Naive thymus-derived CD8-positive, alpha-beta T cell (primary cell): ENCODE data around the gene ZBTB7C. TPM values are rescaled to one million over a fixed set of nuclear protein-coding genes. Genes with fewer than 3 reads are reported as not detected.

ENCODE experiments used
- ATAC-seq, 2 donors: fragments of 150-1000 bp; cut with Tn5 transposase in 1 of 2; sonication (Bioruptor Pico), chemical (Tn5 transposase) in 1 of 2; 1 replicate in 1 of 2; 2 replicates in 1 of 2; pipeline ENCODE4 v1.10.0; 2021; ENCODE audit warnings: mild to moderate bottlenecking in 2 of 2, moderate library complexity in 2 of 2
- POLR2A ChIA-PET: fragments of 350-600 bp; sonication (Branson Sonifier 250); formaldehyde crosslinking; loops from one replicate; lab custom pipeline; 2021; ENCODE audit warnings: antibody characterized with exemption; lab: Charles Lee
- DNase-seq, 10 donors: peaks; one replicate each; pipeline versions ENCODE4 v3.0.0 to v3.0.0-alpha.2; 2020 to 2022
- H3K27ac Mint-ChIP-seq, 10 donors: one replicate each; pipeline ENCODE4 v1.8.0; 2020 to 2022; ENCODE audit warnings: mild to moderate bottlenecking in 10 of 10, mixed read lengths in 10 of 10, moderate library complexity in 4 of 10, inconsistent platforms in 1 of 10
- H3K27me3 Mint-ChIP-seq, 5 donors: one replicate each; pipeline ENCODE4 v1.8.0; 2021 to 2022; ENCODE audit warnings: mixed read lengths in 5 of 5
- H3K36me3 Mint-ChIP-seq, 3 donors: one replicate each; pipeline ENCODE4 v1.8.0; 2020 to 2022; ENCODE audit warnings: mixed read lengths in 3 of 3, mild to moderate bottlenecking in 2 of 3, inconsistent platforms in 1 of 3
- H3K4me1 Mint-ChIP-seq, 4 donors: one replicate each; pipeline ENCODE4 v1.8.0; 2021 to 2022; ENCODE audit warnings: mixed read lengths in 4 of 4
- H3K4me3 Mint-ChIP-seq, 10 donors: one replicate each; pipeline ENCODE4 v1.8.0; 2020 to 2022; ENCODE audit warnings: mild to moderate bottlenecking in 10 of 10, mixed read lengths in 10 of 10, moderate library complexity in 6 of 10, inconsistent platforms in 1 of 10
- H3K9me3 Mint-ChIP-seq, 9 donors: one replicate each; pipeline ENCODE4 v1.8.0; 2020 to 2022; ENCODE audit warnings: mixed read lengths in 9 of 9, mild to moderate bottlenecking in 3 of 9, inconsistent platforms in 1 of 9, moderate library complexity in 1 of 9
- polyA plus RNA-seq, 3 donors: library from polyadenylated mRNA; unstranded; fragments of 300-500 nt; fragmentation: Illumina TruSeq; gene quantifications; one replicate each; pipeline ENCODE4 v1.2.3, GENCODE V29; 2021
- total RNA-seq, 8 experiments: library from RNA in 2 of 8; stranded (reverse) in 2 of 8; gene quantifications; one replicate each; pipeline ENCODE4 v1.2.3 and lab custom pipeline; 2021 to 2026

ZBTB7C gene
- total and polyA plus RNA-seq, 5 experiments from 2014 or later: not detected

- H3K27me3 Mint-ChIP-seq: peaks cover 13 to 48% (median 30%) of the 10 kb centered on the region in 5 donors
- no peak overlapping the region for H3K4me3 Mint-ChIP-seq
- ATAC-seq (no peak), DNase-seq (no peak)
- H3K27ac Mint-ChIP-seq: no peak overlapping the region
- POLR2A ChIA-PET: no interaction called here
- H3K36me3 Mint-ChIP-seq: no peaks in the 10 kb centered on the region
- H3K4me1 Mint-ChIP-seq: peaks cover 0 to 2% (median under 1%) of the 10 kb centered on the region in 4 donors
- no peaks in the 10 kb centered on the region for H3K9me3 Mint-ChIP-seq
Measured at GRCh38 chr18:48131042-48131441, 278.1 kb downstream of the ZBTB7C start.

GRCh38 chr18:48129621-48130082, 279.5 kb downstream of the ZBTB7C start:
- no peak overlapping the region for H3K4me3 Mint-ChIP-seq
- POLR2A ChIA-PET: no interaction called here
- H3K27ac Mint-ChIP-seq: no peak overlapping the region
- H3K4me1 Mint-ChIP-seq: no peaks in the 10 kb centered on the region
- H3K9me3 Mint-ChIP-seq: no peaks in the 10 kb centered on the region
- ATAC-seq: no peak
- no peaks in the 10 kb centered on the region for H3K36me3 Mint-ChIP-seq
- DNase-seq: no peak
- H3K27me3 Mint-ChIP-seq: peaks cover 5 to 36% (median 22%) of the 10 kb centered on the region in 5 donors

- Mint-ChIP-seq H3K27ac (no peak overlapping the region), H3K36me3 (no peaks in the 10 kb centered on the region), H3K9me3 (no peaks in the 10 kb centered on the region), H3K27me3 (peaks cover 5 to 28% (median 22%) of the 10 kb centered on the region in 5 donors), H3K4me3 (no peak overlapping the region), H3K4me1 (no peaks in the 10 kb centered on the region)
- DNase-seq: no peak
- POLR2A ChIA-PET: no interaction called here
- no peak for ATAC-seq
Measured at GRCh38 chr18:48127606-48128005, 281.6 kb downstream of the ZBTB7C start.

- Mint-ChIP-seq H3K27me3 (peaks cover 5 to 28% (median 19%) of the 10 kb centered on the region in 5 donors), H3K4me3 (no peak overlapping the region), H3K4me1 (no peaks in the 10 kb centered on the region), H3K27ac (no peak overlapping the region), H3K9me3 (no peaks in the 10 kb centered on the region), H3K36me3 (no peaks in the 10 kb centered on the region)
- POLR2A ChIA-PET: no interaction called here
- no peak for ATAC-seq
- DNase-seq: no peak
Measured at GRCh38 chr18:48126240-48126639, 282.9 kb downstream of the ZBTB7C start.

GRCh38 chr18:48125724-48126123, 283.5 kb downstream of the ZBTB7C start:
- no peak for ATAC-seq
- peaks cover 5 to 28% (median 18%) of the 10 kb centered on the region in 5 donors for H3K27me3 Mint-ChIP-seq
- H3K4me1 Mint-ChIP-seq: no peaks in the 10 kb centered on the region
- no peaks in the 10 kb centered on the region for H3K36me3 Mint-ChIP-seq
- DNase-seq: no peak
- POLR2A ChIA-PET: no interaction called here
- H3K9me3 Mint-ChIP-seq: no peaks in the 10 kb centered on the region
- H3K27ac Mint-ChIP-seq: no peak overlapping the region
- H3K4me3 Mint-ChIP-seq: no peak overlapping the region

GRCh38 chr18:48124857-48125626, 284.1 kb downstream of the ZBTB7C start:
- no peak overlapping the region for H3K27ac Mint-ChIP-seq
- ATAC-seq: no peak

GRCh38 chr18:48123941-48124340, 285.2 kb downstream of the ZBTB7C start:
- POLR2A ChIA-PET: no interaction called here
- no peaks in the 10 kb centered on the region for H3K4me1 Mint-ChIP-seq
- no peaks in the 10 kb centered on the region for H3K9me3 Mint-ChIP-seq
- H3K4me3 Mint-ChIP-seq: no peak overlapping the region
- H3K27ac Mint-ChIP-seq: no peak overlapping the region
- H3K36me3 Mint-ChIP-seq: no peaks in the 10 kb centered on the region
- peaks cover 4 to 27% (median 15%) of the 10 kb centered on the region in 5 donors for H3K27me3 Mint-ChIP-seq
- ATAC-seq (no peak), DNase-seq (no peak)

More at GRCh38 chr18:48124857-48125626, 284.1 kb downstream of the ZBTB7C start:
- no peaks in the 10 kb centered on the region for H3K4me1 Mint-ChIP-seq
- H3K4me3 Mint-ChIP-seq: no peak overlapping the region
- H3K36me3 Mint-ChIP-seq: no peaks in the 10 kb centered on the region
- H3K27me3 Mint-ChIP-seq: peaks cover 4 to 28% (median 15%) of the 10 kb centered on the region in 5 donors
- no peak for DNase-seq
- POLR2A ChIA-PET: no interaction called here
- no peaks in the 10 kb centered on the region for H3K9me3 Mint-ChIP-seq

GRCh38 chr18:48123324-48123723, 285.9 kb downstream of the ZBTB7C start:
- H3K27me3 Mint-ChIP-seq: peaks cover 4 to 22% (median 13%) of the 10 kb centered on the region in 5 donors
- ATAC-seq (no peak), DNase-seq (no peak)
- no peak overlapping the region for H3K27ac Mint-ChIP-seq
- POLR2A ChIA-PET: no interaction called here
- no peak overlapping the region for H3K4me3 Mint-ChIP-seq
- H3K36me3 Mint-ChIP-seq: no peaks in the 10 kb centered on the region
- no peaks in the 10 kb centered on the region for H3K4me1 Mint-ChIP-seq
- H3K9me3 Mint-ChIP-seq: no peaks in the 10 kb centered on the region

- H3K9me3 Mint-ChIP-seq: no peaks in the 10 kb centered on the region
- POLR2A ChIA-PET: no interaction called here
- DNase-seq (no peak), ATAC-seq (no peak)
- H3K36me3 Mint-ChIP-seq: no peaks in the 10 kb centered on the region
- H3K4me3 Mint-ChIP-seq: no peak overlapping the region
- peaks cover 0 to 17% (median 8%) of the 10 kb centered on the region in 5 donors for H3K27me3 Mint-ChIP-seq
- no peaks in the 10 kb centered on the region for H3K4me1 Mint-ChIP-seq
- no peak overlapping the region for H3K27ac Mint-ChIP-seq
Measured at GRCh38 chr18:48122816-48123215, 286.4 kb downstream of the ZBTB7C start.

GRCh38 chr18:48122376-48122775, 286.8 kb downstream of the ZBTB7C start:
- Mint-ChIP-seq H3K27ac (no peak overlapping the region), H3K27me3 (peaks cover 0 to 15% (median 8%) of the 10 kb centered on the region in 5 donors), H3K4me3 (no peak overlapping the region), H3K4me1 (no peaks in the 10 kb centered on the region), H3K36me3 (no peaks in the 10 kb centered on the region), H3K9me3 (no peaks in the 10 kb centered on the region)
- no peak for ATAC-seq
- POLR2A ChIA-PET: no interaction called here
- DNase-seq: no peak

- peak overlapping the region in 1 of 10 donors; percentile 21 for H3K27ac Mint-ChIP-seq
- H3K27me3 Mint-ChIP-seq: peaks cover 0 to 14% (median 9%) of the 10 kb centered on the region in 5 donors
- POLR2A ChIA-PET: interaction anchor here (0.7 kb wide), 1 partner anchor 47 kb away, joined by 4 read pairs; no protein-coding TSS in a partner anchor
Measured at GRCh38 chr18:48121752-48122151, 287.4 kb downstream of the ZBTB7C start.

GRCh38 chr18:48119204-48119603, 290.0 kb downstream of the ZBTB7C start:
- ATAC-seq: no peak
- POLR2A ChIA-PET: no interaction called here
- no peak overlapping the region for H3K27ac Mint-ChIP-seq
- H3K9me3 Mint-ChIP-seq: no peaks in the 10 kb centered on the region
- H3K4me1 Mint-ChIP-seq: no peaks in the 10 kb centered on the region
- H3K36me3 Mint-ChIP-seq: no peaks in the 10 kb centered on the region
- no peak for DNase-seq
- peaks cover 0 to 10% (median 4%) of the 10 kb centered on the region in 5 donors for H3K27me3 Mint-ChIP-seq
- no peak overlapping the region for H3K4me3 Mint-ChIP-seq

More at GRCh38 chr18:48121752-48122151, 287.4 kb downstream of the ZBTB7C start:
- Mint-ChIP-seq H3K4me1 (no peaks in the 10 kb centered on the region), H3K4me3 (no peak overlapping the region), H3K9me3 (no peaks in the 10 kb centered on the region), H3K36me3 (no peaks in the 10 kb centered on the region)
- no peak for ATAC-seq
- DNase-seq: no peak

GRCh38 chr18:48116873-48117630, 292.1 kb downstream of the ZBTB7C start:
- ATAC-seq (no peak), DNase-seq (no peak)
- no peaks in the 10 kb centered on the region for H3K9me3 Mint-ChIP-seq
- H3K27ac Mint-ChIP-seq: no peak overlapping the region
- H3K27me3 Mint-ChIP-seq: peaks cover 0 to 23% (median 4%) of the 10 kb centered on the region in 5 donors
- no peaks in the 10 kb centered on the region for H3K36me3 Mint-ChIP-seq
- H3K4me1 Mint-ChIP-seq: no peaks in the 10 kb centered on the region
- H3K4me3 Mint-ChIP-seq: no peak overlapping the region
- POLR2A ChIA-PET: no interaction called here
